GM10248 (cell line): Measurements from ENCODE around the gene PANK1.
A peak's percentile ranks its signal among the peaks of the same experiment; 100 is the strongest.

Experiments used
- CTCF ChIA-PET: fragments of 300-600 bp; sonication (Branson Sonifier 250); formaldehyde crosslinking; extraction: SDS; loops from one replicate; lab custom pipeline; 2021; ENCODE audit warnings: antibody characterized with exemption; lab: Yijun Ruan, JAX
- POLR2A ChIA-PET: fragments of 350-650 bp; sonication (Branson Sonifier 250); formaldehyde crosslinking; extraction: SDS; loops from one replicate; lab custom pipeline; 2020; ENCODE audit warnings: antibody characterized with exemption; lab: Yijun Ruan, JAX
- DNase-seq: peaks from one replicate; pipeline ENCODE4 v3.0.0; 2012; ENCODE audit errors: extremely low spot score
- TF ChIP-seq, protein P1 (sequence below): IDR thresholded peaks from 2 replicates; pipeline ENCODE4 v1.5.1; 2012; ENCODE audit warnings: mild to moderate bottlenecking, low read depth; ENCODE audit errors: extremely low read depth, missing control alignments, control extremely low read depth

Gene PANK1

GRCh38 chr10:89643812-89644690 is 991 bp downstream of the PANK1 start:
- DNase-seq, result peak; percentile 91
- CTCF ChIA-PET, result interaction anchor here (0.7 to 2.1 kb wide), 12 partner anchors 11 to 80 kb away, joined by 3 to 7 read pairs (median 4); partner anchors contain the start of gene KIF20B
- TF ChIP-seq, protein P1, sequence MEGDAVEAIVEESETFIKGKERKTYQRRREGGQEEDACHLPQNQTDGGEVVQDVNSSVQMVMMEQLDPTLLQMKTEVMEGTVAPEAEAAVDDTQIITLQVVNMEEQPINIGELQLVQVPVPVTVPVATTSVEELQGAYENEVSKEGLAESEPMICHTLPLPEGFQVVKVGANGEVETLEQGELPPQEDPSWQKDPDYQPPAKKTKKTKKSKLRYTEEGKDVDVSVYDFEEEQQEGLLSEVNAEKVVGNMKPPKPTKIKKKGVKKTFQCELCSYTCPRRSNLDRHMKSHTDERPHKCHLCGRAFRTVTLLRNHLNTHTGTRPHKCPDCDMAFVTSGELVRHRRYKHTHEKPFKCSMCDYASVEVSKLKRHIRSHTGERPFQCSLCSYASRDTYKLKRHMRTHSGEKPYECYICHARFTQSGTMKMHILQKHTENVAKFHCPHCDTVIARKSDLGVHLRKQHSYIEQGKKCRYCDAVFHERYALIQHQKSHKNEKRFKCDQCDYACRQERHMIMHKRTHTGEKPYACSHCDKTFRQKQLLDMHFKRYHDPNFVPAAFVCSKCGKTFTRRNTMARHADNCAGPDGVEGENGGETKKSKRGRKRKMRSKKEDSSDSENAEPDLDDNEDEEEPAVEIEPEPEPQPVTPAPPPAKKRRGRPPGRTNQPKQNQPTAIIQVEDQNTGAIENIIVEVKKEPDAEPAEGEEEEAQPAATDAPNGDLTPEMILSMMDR, result no peak
- POLR2A ChIA-PET, result interaction anchor here (0.7 to 1.3 kb wide), 7 partner anchors 10 to 57 kb away, joined by 3 to 12 read pairs (median 5); partner anchors contain the start of gene KIF20B

- DNase-seq, result no peak
- ChIA-PET CTCF (interaction anchor here (0.7 to 2.1 kb wide), 13 partner anchors 10 to 80 kb away, joined by 3 to 7 read pairs (median 4); partner anchors contain the start of gene KIF20B), POLR2A (interaction anchor here (0.7 to 1.3 kb wide), 7 partner anchors 10 to 58 kb away, joined by 3 to 12 read pairs (median 5); partner anchors contain the start of gene KIF20B)
- TF ChIP-seq, protein P1, result no peak
Observed at GRCh38 chr10:89643431-89643811, 1.6 kb downstream of the PANK1 start.

DNA sequence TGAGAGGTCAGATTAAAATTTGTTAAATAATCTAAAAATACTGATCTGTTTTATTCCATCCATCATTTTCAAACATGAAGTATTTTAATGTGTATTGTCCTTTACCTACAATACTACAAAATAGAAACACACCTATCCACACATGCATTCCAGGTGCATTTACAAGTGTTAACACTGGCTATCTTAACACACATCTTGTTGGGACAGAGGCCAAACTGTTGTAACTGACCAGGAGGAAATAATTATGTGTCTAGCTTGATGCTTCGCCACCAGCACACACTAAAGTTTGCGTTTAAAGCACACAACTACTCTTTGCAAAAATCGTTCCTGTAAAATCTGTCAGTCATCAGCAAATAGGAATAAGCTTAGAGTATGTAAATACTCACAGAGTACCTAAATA is 2.8 kb downstream of the PANK1 start:
- DNase-seq, result no peak
- ChIA-PET CTCF (interaction anchor here (1.0 to 2.1 kb wide), 3 partner anchors 9 to 44 kb away, joined by 3 to 4 read pairs (median 3); no protein-coding TSS in a partner anchor), POLR2A (no interaction called here)
- TF ChIP-seq, protein P1, result no peak

DNA sequence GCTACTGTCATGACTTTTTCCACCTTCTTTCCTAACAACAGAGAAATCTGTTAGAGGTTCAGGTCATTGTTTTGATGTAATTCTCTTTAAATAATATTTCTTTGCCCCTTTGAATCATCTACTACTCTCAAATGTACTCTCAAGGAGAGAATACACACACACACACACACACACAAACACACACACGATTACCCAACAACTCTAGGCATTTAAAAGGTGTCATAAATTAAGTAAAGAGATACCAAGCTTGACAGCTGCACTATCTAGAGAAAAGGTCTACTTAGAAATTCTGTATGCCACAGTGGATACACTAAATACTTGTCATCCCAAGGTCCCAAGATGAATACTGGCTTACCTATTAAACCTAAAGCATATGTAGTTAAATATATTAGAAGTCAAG is 4.8 kb downstream of the PANK1 start:
- TF ChIP-seq, protein P1, result no peak
- CTCF ChIA-PET, result interaction anchor here (1.0 to 1.7 kb wide), 3 partner anchors 10 to 19 kb away, joined by 3 to 5 read pairs (median 3); no protein-coding TSS in a partner anchor
- POLR2A ChIA-PET, result no interaction called here
- DNase-seq, result no peak

DNA sequence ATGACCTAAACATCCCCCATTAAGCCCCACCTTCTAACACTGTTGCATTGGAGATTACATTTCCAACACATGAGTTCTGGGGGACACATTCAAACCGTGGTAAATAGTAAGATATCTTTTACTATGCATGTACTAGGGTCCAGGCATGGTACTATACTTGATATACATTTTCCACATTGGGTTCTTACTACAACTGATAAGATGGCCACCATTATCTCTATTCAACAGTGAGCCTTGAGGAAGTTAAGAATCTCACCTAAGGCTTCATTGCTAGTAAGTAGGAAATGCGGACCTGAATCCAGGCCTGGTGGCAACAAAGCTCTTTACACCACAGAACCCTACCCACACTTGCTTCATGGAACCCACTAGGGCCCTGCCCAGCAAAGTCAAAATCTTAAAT is 5.7 kb downstream of the PANK1 start:
- CTCF ChIA-PET, result no interaction called here
- TF ChIP-seq, protein P1, result no peak
- POLR2A ChIA-PET, result no interaction called here
- DNase-seq, result no peak

- no peak for DNase-seq
- TF ChIP-seq, protein P1, result no peak
- CTCF ChIA-PET, result interaction anchor here (1.8 kb wide), 1 partner anchor 14 kb away, joined by 7 read pairs; no protein-coding TSS in a partner anchor
- POLR2A ChIA-PET, result no interaction called here
Observed at GRCh38 chr10:89637113-89637512, 7.9 kb downstream of the PANK1 start.
